IMR-90 (cell line): ENCODE measurements around the gene PTH1R. TPM values are rescaled to one million over a fixed set of nuclear protein-coding genes. Genes with fewer than 3 reads are reported as not detected.

Experiments
- ATAC-seq: fragments of 200-7000 bp; cut with Tn5 transposase; 2 replicates; pipeline ENCODE4 v1.9.1; 2020; ENCODE audit warnings: low read depth, mild to moderate bottlenecking, moderate library complexity
- BruUV-seq: library from RNA; stranded (reverse); fragments of 400-500 nt; replicated peaks from 2 replicates; lab custom pipeline; 2021; lab: Mats Ljungman, UMichigan
- CTCF ChIA-PET: fragments of 300-600 bp; formaldehyde crosslinking; extraction: SDS; loops from one replicate; lab custom pipeline; 2021; ENCODE audit warnings: antibody characterized with exemption; lab: Yijun Ruan, JAX
- POLR2A ChIA-PET: fragments of 300-600 bp; sonication (Branson Sonifier 250); formaldehyde crosslinking; loops from one replicate; lab custom pipeline; 2022; ENCODE audit warnings: antibody characterized with exemption; ENCODE audit not compliant: unreplicated experiment; lab: Charles Lee
- DNase-seq: peaks from one replicate; pipeline ENCODE4 v3.0.0; 2013
- H2AFZ ChIP-seq: replicated peaks from 2 replicates; pipeline ENCODE3; 2013; ENCODE audit warnings: low read length, mild to moderate bottlenecking; ENCODE audit not compliant: poor library complexity
- H2AK5ac ChIP-seq: 2 replicates; pipeline ENCODE4 v1.6.1; 2013; ENCODE audit warnings: low read depth, low read length, inconsistent platforms
- H2AK9ac ChIP-seq: replicated peaks from 2 replicates; pipeline ENCODE3; 2013; ENCODE audit warnings: mild to moderate bottlenecking, low read depth, low read length, moderate library complexity; ENCODE audit not compliant: poor library complexity
- H2BK120ac ChIP-seq: 2 replicates; pipeline ENCODE4 v1.6.1; 2013; ENCODE audit warnings: low read depth, low read length, inconsistent platforms
- H2BK15ac ChIP-seq: 3 replicates; pipeline ENCODE4 v1.6.1; 2013; ENCODE audit warnings: low read depth, low read length, inconsistent platforms
- H2BK20ac ChIP-seq: 2 replicates; pipeline ENCODE4 v1.6.1; 2013; ENCODE audit warnings: low read depth, mild to moderate bottlenecking, inconsistent platforms, low read length, moderate library complexity
- H2BK5ac ChIP-seq: 2 replicates; pipeline ENCODE4 v1.6.1; 2013; ENCODE audit warnings: mild to moderate bottlenecking, low read depth, low read length, inconsistent platforms; ENCODE audit not compliant: poor library complexity, severe bottlenecking
- H3K14ac ChIP-seq: replicated peaks from 2 replicates; pipeline ENCODE4 v1.6.1; 2013; ENCODE audit warnings: low read depth, low read length, inconsistent platforms
- H3K18ac ChIP-seq: 2 replicates; pipeline ENCODE4 v1.6.1; 2013; ENCODE audit warnings: low read depth, low read length, control low read depth
- H3K23ac ChIP-seq: 2 replicates; pipeline ENCODE4 v1.6.1; 2013; ENCODE audit warnings: low read depth, low read length, inconsistent platforms
- H3K27ac ChIP-seq: 2 replicates; pipeline ENCODE4 v1.5.1; 2013; ENCODE audit warnings: mild to moderate bottlenecking, control low read depth, low read length; ENCODE audit not compliant: insufficient read depth
- H3K27me3 ChIP-seq: 2 replicates; pipeline ENCODE4 v1.6.1; 2013; ENCODE audit warnings: low read length; ENCODE audit not compliant: control insufficient read depth, insufficient read depth
- H3K36me3 ChIP-seq: 2 replicates; pipeline ENCODE4 v1.6.1; 2013; ENCODE audit warnings: low read length, mixed read lengths; ENCODE audit not compliant: control insufficient read depth, insufficient read depth
- H3K4ac ChIP-seq: 2 replicates; pipeline ENCODE4 v1.6.1; 2013; ENCODE audit warnings: low read depth, low read length, inconsistent platforms
- H3K4me1 ChIP-seq: 2 replicates; pipeline ENCODE4 v1.6.1; 2013; ENCODE audit warnings: low read length, mixed read lengths; ENCODE audit not compliant: control insufficient read depth, insufficient read depth
- H3K4me2 ChIP-seq: 2 replicates; pipeline ENCODE4 v1.6.1; 2013; ENCODE audit warnings: low read depth, mild to moderate bottlenecking, control low read depth, low read length, moderate library complexity
- H3K4me3 ChIP-seq: 2 replicates; pipeline ENCODE4 v1.5.1; 2013; ENCODE audit warnings: low read depth, mild to moderate bottlenecking, control low read depth, low read length, moderate library complexity; ENCODE audit not compliant: insufficient read depth
- H3K56ac ChIP-seq: 2 replicates; pipeline ENCODE4 v1.6.1; 2013; ENCODE audit warnings: low read length, inconsistent platforms; ENCODE audit not compliant: insufficient read depth; ENCODE audit errors: extremely low read depth
- H3K79me1 ChIP-seq, 2 experiments: 2 replicates each; pipeline ENCODE4 v1.6.1; 2013; ENCODE audit warnings: low read length in 2 of 2, inconsistent platforms in 1 of 2, low read depth in 1 of 2
- H3K9ac ChIP-seq: 2 replicates; pipeline ENCODE4 v1.6.1; 2013; ENCODE audit warnings: low read depth, low read length, control low read depth
- H3K9me1 ChIP-seq: 2 replicates; pipeline ENCODE4 v1.6.1; 2013; ENCODE audit warnings: low read length, inconsistent platforms; ENCODE audit not compliant: insufficient read depth
- H3K9me3 ChIP-seq: 2 replicates; pipeline ENCODE4 v1.6.1; 2013; ENCODE audit warnings: low read length; ENCODE audit not compliant: control insufficient read depth, insufficient read depth
- H4K20me1 ChIP-seq: 2 replicates; pipeline ENCODE4 v1.6.1; 2013; ENCODE audit warnings: low read length, inconsistent platforms; ENCODE audit not compliant: insufficient read depth
- H4K5ac ChIP-seq: 2 replicates; pipeline ENCODE4 v1.6.1; 2013; ENCODE audit warnings: mild to moderate bottlenecking, low read depth, low read length, control low read depth
- H4K8ac ChIP-seq, 2 experiments: 2 replicates each; pipeline ENCODE4 v1.6.1; 2013; ENCODE audit warnings: low read depth in 2 of 2, low read length in 2 of 2, control low read depth in 1 of 2, inconsistent platforms in 1 of 2
- H4K91ac ChIP-seq: 2 replicates; pipeline ENCODE4 v1.6.1; 2013; ENCODE audit warnings: low read depth, low read length, inconsistent platforms; ENCODE audit not compliant: insufficient read depth
- BHLHE40 ChIP-seq: fragments of 150-350 bp; IDR thresholded peaks from 2 replicates; pipeline ENCODE4 v1.6.1; 2016; ENCODE audit warnings: mild to moderate bottlenecking, low read depth, low read length
- CEBPB ChIP-seq: IDR thresholded peaks from 2 replicates; pipeline ENCODE4 v1.6.1; 2012; ENCODE audit warnings: low read depth, low read length, improper control_type of control experiment
- CHD1 ChIP-seq: IDR thresholded peaks from 2 replicates; pipeline ENCODE4 v1.6.1; 2012; ENCODE audit warnings: low read depth, low read length, improper control_type of control experiment
- FOS ChIP-seq: fragments of 150-350 bp; IDR thresholded peaks from 2 replicates; pipeline ENCODE4 v1.6.1; 2016; ENCODE audit warnings: low read depth, low read length
- MAFK ChIP-seq: IDR thresholded peaks from 2 replicates; pipeline ENCODE4 v1.6.1; 2012; ENCODE audit warnings: low read depth, low read length, improper control_type of control experiment
- MXI1 ChIP-seq: IDR thresholded peaks from 2 replicates; pipeline ENCODE4 v1.6.1; 2012; ENCODE audit warnings: low read depth, mild to moderate bottlenecking, low read length, moderate library complexity, borderline replicate concordance
- NFE2L2 ChIP-seq: fragments of 150-350 bp; IDR thresholded peaks from 2 replicates; pipeline ENCODE4 v1.6.1; 2016; ENCODE audit warnings: low read depth, mild to moderate bottlenecking, low read length
- RAD21 ChIP-seq: IDR thresholded peaks from 2 replicates; pipeline ENCODE4 v1.6.1; 2012; ENCODE audit warnings: low read length, improper control_type of control experiment
- SMC3 ChIP-seq: fragments of 150-350 bp; IDR thresholded peaks from 2 replicates; pipeline ENCODE4 v1.6.1; 2016; ENCODE audit warnings: low read depth, mild to moderate bottlenecking, antibody characterized with exemption, low read length, moderate library complexity
- WGBS, 2 experiments: methylation state at CpG; one replicate each; pipeline versions ENCODE4 v1.1.5 to v1.1.7; 2013; ENCODE audit warnings: missing lambda C conversion rate in 2 of 2; ENCODE audit not compliant: insufficient read length in 1 of 2; ENCODE audit errors: extremely low coverage in 2 of 2; 5-methylcytosine and 5-hydroxymethylcytosine counted together
- dilution Hi-C: fragments of 300-500 bp; cut with HindIII; formaldehyde crosslinking; loops from one replicate; pipeline ENCODE4 v1.14.3; 2018; ENCODE audit warnings: low sequenced_read_pairs; ENCODE audit not compliant: unreplicated experiment
- in situ Hi-C: fragments of 300-500 bp; cut with MboI; formaldehyde crosslinking; loops from 3 replicates; pipeline ENCODE4 v1.14.3; 2019; ENCODE audit warnings: low sequenced_read_pairs, inconsistent platforms, mixed read lengths
- intact Hi-C: fragments of 100-400 bp; cut with micrococcal nuclease; formaldehyde crosslinking; loops from 2 replicates; pipeline ENCODE4 v1.10.0; 2022
- polyA plus RNA-seq, 3 experiments: library from polyadenylated mRNA; depleted of rRNA; stranded (reverse); fragments of >200 nt; gene quantifications; 2 replicates each; pipeline ENCODE4 v1.2.3, GENCODE V29; 2012; ENCODE audit warnings: low replicate concordance in 1 of 3
- total RNA-seq: library from RNA; depleted of rRNA; stranded (reverse); fragments of >200 nt; gene quantifications from 2 replicates; pipeline ENCODE4 v1.2.3, GENCODE V29; 2012

The PTH1R gene
- total and polyA plus RNA-seq, 2 of the 4 experiments (the other 2 are of a cell fraction), result 0.15 to 0.18 TPM

- no TSS peak for BruUV-seq
- Histone ChIP-seq H3K9ac (no peak overlapping the region), H2AFZ (no peak overlapping the region), H3K14ac (no peak overlapping the region), H3K27me3 (no peaks in the 10 kb centered on the region), H3K27ac (no peak overlapping the region), H3K79me1 (peaks cover 29 to 80% of the 10 kb centered on the region in 2 experiments), H2BK15ac (no peak overlapping the region), H3K56ac (no peak overlapping the region), H4K5ac (no peak overlapping the region), H3K23ac (no peak overlapping the region), H2AK9ac (peak overlapping the region; percentile 5), H4K91ac (no peak overlapping the region), H2AK5ac (no peak overlapping the region), H3K36me3 (peaks cover 40% of the 10 kb centered on the region), H2BK120ac (no peak overlapping the region), H3K4me2 (no peak overlapping the region), H3K18ac (no peak overlapping the region), H3K4me3 (no peak overlapping the region), H2BK20ac (no peak overlapping the region), H3K9me1 (peaks cover 17% of the 10 kb centered on the region), H3K4me1 (peaks cover 21% of the 10 kb centered on the region), H2BK5ac (no peak overlapping the region), H3K4ac (no peak overlapping the region), H3K9me3 (no peaks in the 10 kb centered on the region), H4K20me1 (peaks cover 43% of the 10 kb centered on the region), H4K8ac (no peak overlapping the region)
- ChIA-PET CTCF (no interaction called here), POLR2A (interaction anchor here (0.6 kb wide), 1 partner anchor 50 kb away, joined by 3 read pairs; no protein-coding TSS in a partner anchor)
- dilution Hi-C loops, result no loop called here
- ATAC-seq (no peak), DNase-seq (no peak)
- TF ChIP-seq MAFK (no peak), SMC3 (no peak), RAD21 (no peak), NFE2L2 (no peak), BHLHE40 (no peak), CHD1 (no peak), MXI1 (no peak), FOS (no peak), CEBPB (no peak)
- intact Hi-C loops, result no loop called here
- in situ Hi-C loops, result no loop called here
- 96% methylated on average over 4 of the region's 15 CpGs; no CpG with 5 or more reads in 1 of the 2 experiments for WGBS, 2 experiments
These were observed 49.6 kb downstream of the PTH1R start for GRCh38 chr3:46926871-46927717.
